ENCODE measurements around the gene SPEN. TPM values are rescaled to one million over a fixed set of nuclear protein-coding genes. Genes with fewer than 3 reads are reported as not detected.

SPEN gene
- total and polyA plus RNA-seq, 10 of the 15 experiments (the other 5 are each of a cell fraction or from before 2014, with no cell fraction given), result 5.2 to 58.7 (median 20.1) TPM

DNA sequence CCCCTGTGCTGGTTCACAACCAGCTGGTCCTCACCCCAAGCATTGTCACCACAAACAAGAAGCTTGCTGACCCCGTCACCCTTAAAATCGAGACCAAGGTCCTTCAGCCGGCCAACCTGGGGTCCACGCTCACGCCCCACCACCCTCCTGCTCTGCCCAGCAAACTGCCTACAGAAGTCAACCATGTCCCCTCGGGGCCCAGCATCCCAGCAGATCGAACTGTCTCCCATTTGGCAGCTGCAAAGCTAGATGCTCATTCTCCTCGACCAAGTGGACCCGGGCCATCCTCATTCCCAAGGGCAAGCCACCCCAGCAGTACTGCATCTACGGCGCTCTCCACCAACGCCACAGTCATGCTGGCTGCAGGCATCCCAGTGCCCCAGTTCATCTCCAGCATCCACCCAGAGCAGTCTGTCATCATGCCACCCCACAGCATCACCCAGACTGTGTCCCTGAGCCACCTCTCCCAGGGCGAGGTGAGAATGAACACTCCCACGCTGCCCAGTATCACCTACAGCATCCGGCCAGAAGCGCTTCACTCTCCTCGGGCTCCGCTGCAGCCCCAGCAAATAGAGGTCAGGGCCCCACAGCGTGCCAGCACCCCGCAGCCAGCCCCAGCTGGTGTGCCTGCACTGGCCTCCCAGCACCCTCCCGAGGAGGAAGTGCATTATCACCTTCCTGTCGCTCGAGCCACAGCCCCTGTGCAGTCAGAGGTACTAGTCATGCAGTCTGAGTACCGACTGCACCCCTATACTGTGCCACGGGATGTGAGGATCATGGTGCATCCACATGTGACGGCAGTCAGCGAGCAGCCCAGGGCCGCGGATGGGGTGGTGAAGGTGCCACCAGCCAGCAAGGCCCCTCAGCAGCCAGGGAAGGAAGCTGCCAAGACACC is 87.8 kb downstream of the SPEN start:
- Histone ChIP-seq H3K4me2 (ENCODE audit: control insufficient read depth, insufficient read depth) (no peak overlapping the region), H3K36me3 (ENCODE audit: control insufficient read depth in 2 of 2, insufficient read depth in 2 of 2, low read length in 1 of 2) (peaks cover 15 to 61% of the 10 kb centered on the region in 2 experiments), H3K4me1 (ENCODE audit: control insufficient read depth, insufficient read depth, low read length) (no peaks in the 10 kb centered on the region), H3K27ac (ENCODE audit: control insufficient read depth, insufficient read depth) (no peak overlapping the region), H2AFZ (ENCODE audit: control insufficient read depth, low read depth, low read length) (no peak overlapping the region), H3K79me2 (ENCODE audit: control insufficient read depth, insufficient read depth, low read length) (no peaks in the 10 kb centered on the region), H4K20me1 (ENCODE audit: control insufficient read depth, insufficient read depth) (no peaks in the 10 kb centered on the region), H3K9me3 (replicated peaks; ENCODE audit: control insufficient read depth, insufficient read depth, low read length) (no peaks in the 10 kb centered on the region), H3K4me3 (no peak overlapping the region), H3K9ac (ENCODE audit: control insufficient read depth, insufficient read depth, low read length) (no peak overlapping the region), H3K27me3 (replicated peaks in 1 of 2; ENCODE audit: control insufficient read depth in 2 of 2, insufficient read depth in 2 of 2, low read length in 1 of 2) (no peaks in the 10 kb centered on the region)
- DNase-seq (ENCODE audit: low read depth, low spot score) (no peak), FAIRE-seq (no peak), ATAC-seq (no peak)
- no peak for TF ChIP-seq HCFC1 (IDR thresholded peaks at IDR 0.05; ENCODE audit: low read length)
- peak; percentile 42 for TF ChIP-seq POLR2A (IDR thresholded peaks at IDR 0.05; ENCODE audit: low read depth, low read length)
- ChIA-PET RAD21 (ENCODE audit: unreplicated experiment) (interaction anchor here (0.5 kb wide), 1 partner anchor 123 kb away, joined by 3 read pairs; no protein-coding TSS in a partner anchor), SMC1A (ENCODE audit: uncharacterized antibody, unreplicated experiment) (interaction anchor here (0.5 to 1.6 kb wide), 3 partner anchors 25 to 120 kb away, joined by 3 to 4 read pairs (median 3); no protein-coding TSS in a partner anchor), POLR2A (interaction anchor here (0.9 kb wide), 1 partner anchor 72 kb away, joined by 4 read pairs; no protein-coding TSS in a partner anchor), CTCF (interaction anchor here (1.2 kb wide), 1 partner anchor 40 kb away, joined by 3 read pairs; no protein-coding TSS in a partner anchor)
- 97% methylated on average over 29 of the region's 29 CpGs for WGBS (ENCODE audit: insufficient coverage, insufficient replicate concordance, low lambda C conversion rate, missing lambda C conversion rate)
- BruUV-seq (replicated peaks), result no TSS peak
- in situ Hi-C loops (cut with MboI), result no loop called here
- intact Hi-C loops (cut with micrococcal nuclease; ENCODE audit: unreplicated experiment), result no loop called here

DNA sequence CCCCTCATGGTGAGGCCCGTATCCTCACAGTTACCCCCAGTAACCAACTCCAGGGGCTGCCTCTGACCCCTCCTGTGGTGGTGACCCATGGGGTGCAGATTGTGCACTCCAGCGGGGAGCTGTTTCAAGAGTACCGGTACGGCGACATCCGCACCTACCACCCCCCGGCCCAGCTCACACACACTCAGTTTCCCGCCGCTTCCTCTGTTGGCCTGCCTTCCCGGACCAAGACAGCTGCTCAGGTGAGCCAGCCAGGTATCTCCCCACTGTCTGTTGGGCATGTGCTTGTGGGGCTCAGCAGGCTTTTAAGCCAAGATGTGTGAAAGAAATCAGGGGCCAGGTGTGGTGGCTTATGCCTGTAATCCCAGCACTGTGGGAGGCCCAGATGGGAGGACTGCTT is 88.5 kb downstream of the SPEN start:
- WGBS (ENCODE audit: insufficient coverage, insufficient replicate concordance, low lambda C conversion rate, missing lambda C conversion rate), result 96% methylated on average over 10 of the region's 10 CpGs
- Histone ChIP-seq H2AFZ (ENCODE audit: control insufficient read depth, low read depth, low read length) (no peak overlapping the region), H3K9me3 (replicated peaks; ENCODE audit: control insufficient read depth, insufficient read depth, low read length) (no peaks in the 10 kb centered on the region), H3K79me2 (ENCODE audit: control insufficient read depth, insufficient read depth, low read length) (no peaks in the 10 kb centered on the region), H3K4me3 (no peak overlapping the region), H3K27me3 (replicated peaks in 1 of 2; ENCODE audit: control insufficient read depth in 2 of 2, insufficient read depth in 2 of 2, low read length in 1 of 2) (no peaks in the 10 kb centered on the region), H4K20me1 (ENCODE audit: control insufficient read depth, insufficient read depth) (no peaks in the 10 kb centered on the region), H3K27ac (ENCODE audit: control insufficient read depth, insufficient read depth) (no peak overlapping the region), H3K36me3 (ENCODE audit: control insufficient read depth in 2 of 2, insufficient read depth in 2 of 2, low read length in 1 of 2) (peaks cover 18 to 65% of the 10 kb centered on the region in 2 experiments), H3K4me2 (ENCODE audit: control insufficient read depth, insufficient read depth) (no peak overlapping the region), H3K9ac (ENCODE audit: control insufficient read depth, insufficient read depth, low read length) (no peak overlapping the region), H3K4me1 (ENCODE audit: control insufficient read depth, insufficient read depth, low read length) (no peaks in the 10 kb centered on the region)
- POLR2A ChIA-PET, result interaction anchor here (0.9 kb wide), 1 partner anchor 73 kb away, joined by 4 read pairs; no protein-coding TSS in a partner anchor
- CTCF ChIA-PET, result interaction anchor here (0.8 to 3.3 kb wide), 7 partner anchors 40 to 144 kb away, joined by 3 to 19 read pairs (median 5); no protein-coding TSS in a partner anchor
- intact Hi-C loops (cut with micrococcal nuclease; ENCODE audit: unreplicated experiment) (no loop called here), in situ Hi-C loops (cut with MboI) (no loop called here)
- no peak for ATAC-seq
- BruUV-seq (replicated peaks), result no TSS peak
- no peak for DNase-seq (ENCODE audit: low read depth, low spot score)
- SMC1A ChIA-PET (ENCODE audit: uncharacterized antibody, unreplicated experiment), result interaction anchor here (1.0 to 1.6 kb wide), 3 partner anchors 19 to 120 kb away, joined by 3 to 4 read pairs (median 4); no protein-coding TSS in a partner anchor
- RAD21 ChIA-PET (ENCODE audit: unreplicated experiment), result no interaction called here
- FAIRE-seq, result no peak
- TF ChIP-seq, protein P1, sequence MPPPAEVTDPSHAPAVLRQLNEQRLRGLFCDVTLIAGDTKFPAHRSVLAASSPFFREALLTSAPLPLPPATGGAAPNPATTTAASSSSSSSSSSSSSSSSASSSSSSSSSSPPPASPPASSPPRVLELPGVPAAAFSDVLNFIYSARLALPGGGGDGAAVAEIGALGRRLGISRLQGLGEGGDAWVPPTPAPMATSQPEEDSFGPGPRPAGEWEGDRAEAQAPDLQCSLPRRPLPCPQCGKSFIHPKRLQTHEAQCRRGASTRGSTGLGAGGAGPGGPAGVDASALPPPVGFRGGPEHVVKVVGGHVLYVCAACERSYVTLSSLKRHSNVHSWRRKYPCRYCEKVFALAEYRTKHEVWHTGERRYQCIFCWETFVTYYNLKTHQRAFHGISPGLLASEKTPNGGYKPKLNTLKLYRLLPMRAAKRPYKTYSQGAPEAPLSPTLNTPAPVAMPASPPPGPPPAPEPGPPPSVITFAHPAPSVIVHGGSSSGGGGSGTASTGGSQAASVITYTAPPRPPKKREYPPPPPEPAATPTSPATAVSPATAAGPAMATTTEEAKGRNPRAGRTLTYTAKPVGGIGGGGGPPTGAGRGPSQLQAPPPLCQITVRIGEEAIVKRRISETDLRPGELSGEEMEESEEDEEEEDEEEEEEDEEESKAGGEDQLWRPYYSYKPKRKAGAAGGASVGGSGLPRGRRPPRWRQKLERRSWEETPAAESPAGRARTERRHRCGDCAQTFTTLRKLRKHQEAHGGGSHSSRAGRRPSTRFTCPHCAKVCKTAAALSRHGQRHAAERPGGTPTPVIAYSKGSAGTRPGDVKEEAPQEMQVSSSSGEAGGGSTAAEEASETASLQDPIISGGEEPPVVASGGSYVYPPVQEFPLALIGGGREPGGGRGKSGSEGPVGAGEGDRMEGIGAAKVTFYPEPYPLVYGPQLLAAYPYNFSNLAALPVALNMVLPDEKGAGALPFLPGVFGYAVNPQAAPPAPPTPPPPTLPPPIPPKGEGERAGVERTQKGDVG (CRISPR knock-in tag; IDR thresholded peaks at IDR 0.05), result no peak
- no peak for TF ChIP-seq STAT3 (IDR thresholded peaks at IDR 0.05; ENCODE audit: low read depth, low read length)
- no peak for TF ChIP-seq MEF2A (IDR thresholded peaks at IDR 0.05; ENCODE audit: insufficient read depth, low read depth, low read length)
- TF ChIP-seq CBFB (IDR thresholded peaks at IDR 0.05; ENCODE audit: low read depth), result no peak
- TF ChIP-seq, protein P2, sequence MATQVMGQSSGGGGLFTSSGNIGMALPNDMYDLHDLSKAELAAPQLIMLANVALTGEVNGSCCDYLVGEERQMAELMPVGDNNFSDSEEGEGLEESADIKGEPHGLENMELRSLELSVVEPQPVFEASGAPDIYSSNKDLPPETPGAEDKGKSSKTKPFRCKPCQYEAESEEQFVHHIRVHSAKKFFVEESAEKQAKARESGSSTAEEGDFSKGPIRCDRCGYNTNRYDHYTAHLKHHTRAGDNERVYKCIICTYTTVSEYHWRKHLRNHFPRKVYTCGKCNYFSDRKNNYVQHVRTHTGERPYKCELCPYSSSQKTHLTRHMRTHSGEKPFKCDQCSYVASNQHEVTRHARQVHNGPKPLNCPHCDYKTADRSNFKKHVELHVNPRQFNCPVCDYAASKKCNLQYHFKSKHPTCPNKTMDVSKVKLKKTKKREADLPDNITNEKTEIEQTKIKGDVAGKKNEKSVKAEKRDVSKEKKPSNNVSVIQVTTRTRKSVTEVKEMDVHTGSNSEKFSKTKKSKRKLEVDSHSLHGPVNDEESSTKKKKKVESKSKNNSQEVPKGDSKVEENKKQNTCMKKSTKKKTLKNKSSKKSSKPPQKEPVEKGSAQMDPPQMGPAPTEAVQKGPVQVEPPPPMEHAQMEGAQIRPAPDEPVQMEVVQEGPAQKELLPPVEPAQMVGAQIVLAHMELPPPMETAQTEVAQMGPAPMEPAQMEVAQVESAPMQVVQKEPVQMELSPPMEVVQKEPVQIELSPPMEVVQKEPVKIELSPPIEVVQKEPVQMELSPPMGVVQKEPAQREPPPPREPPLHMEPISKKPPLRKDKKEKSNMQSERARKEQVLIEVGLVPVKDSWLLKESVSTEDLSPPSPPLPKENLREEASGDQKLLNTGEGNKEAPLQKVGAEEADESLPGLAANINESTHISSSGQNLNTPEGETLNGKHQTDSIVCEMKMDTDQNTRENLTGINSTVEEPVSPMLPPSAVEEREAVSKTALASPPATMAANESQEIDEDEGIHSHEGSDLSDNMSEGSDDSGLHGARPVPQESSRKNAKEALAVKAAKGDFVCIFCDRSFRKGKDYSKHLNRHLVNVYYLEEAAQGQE (IDR thresholded peaks at IDR 0.05; ENCODE audit: low read depth, low read length), result no peak
- no peak for TF ChIP-seq RELA (IDR thresholded peaks at IDR 0.05; ENCODE audit: borderline replicate concordance, partially characterized antibody)
